ENCODE measurements around the gene SMIM36. TPM values are rescaled to one million over a fixed set of nuclear protein-coding genes. Genes with fewer than 3 reads are reported as not detected.

Gene SMIM36
- total RNA-seq, 2 donors from 2014 or later: not detected

GRCh38 chr17:55545806-55546205 lies 34.6 kb upstream of the SMIM36 start:
- Histone ChIP-seq H3K9me3 (no peaks in the 10 kb centered on the region), H3K36me3 (no peaks in the 10 kb centered on the region), H3K4me1 (no peaks in the 10 kb centered on the region), H3K4me3 (no peak overlapping the region), H3K27me3 (no peaks in the 10 kb centered on the region), H3K27ac (no peak overlapping the region)
- no peak for DNase-seq (ENCODE audit: low spot score)
- TF ChIP-seq CTCF (IDR thresholded peaks at IDR 0.05): no peak

DNA sequence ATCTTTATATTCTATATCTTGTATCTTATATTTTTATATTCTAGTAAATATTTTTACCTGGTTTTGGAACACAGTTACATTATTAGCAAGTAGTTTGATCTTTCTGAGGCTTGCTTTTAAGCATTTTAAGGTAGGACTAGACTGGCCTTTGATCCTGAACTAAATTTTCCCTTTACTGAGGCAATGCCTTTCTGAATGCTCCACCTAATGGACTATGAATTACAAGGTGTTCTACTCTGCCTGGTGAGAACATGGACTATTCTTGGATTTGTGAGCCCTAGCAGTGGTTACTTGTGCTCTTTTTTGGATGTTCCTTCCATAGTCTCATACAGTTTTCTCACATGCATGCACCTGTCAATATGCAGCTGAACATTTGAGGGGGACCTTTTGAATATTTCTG lies 32.5 kb upstream of the SMIM36 start:
- H3K9me3 ChIP-seq: no peaks in the 10 kb centered on the region
- no peak overlapping the region for H3K4me3 ChIP-seq
- TF ChIP-seq CTCF (IDR thresholded peaks at IDR 0.05): no peak
- peaks cover 0 to 5% of the 10 kb centered on the region in 2 donors for H3K4me1 ChIP-seq
- DNase-seq (ENCODE audit: low spot score): no peak
- H3K27ac ChIP-seq: no peak overlapping the region
- no peaks in the 10 kb centered on the region for H3K36me3 ChIP-seq
- H3K27me3 ChIP-seq: no peaks in the 10 kb centered on the region

DNA sequence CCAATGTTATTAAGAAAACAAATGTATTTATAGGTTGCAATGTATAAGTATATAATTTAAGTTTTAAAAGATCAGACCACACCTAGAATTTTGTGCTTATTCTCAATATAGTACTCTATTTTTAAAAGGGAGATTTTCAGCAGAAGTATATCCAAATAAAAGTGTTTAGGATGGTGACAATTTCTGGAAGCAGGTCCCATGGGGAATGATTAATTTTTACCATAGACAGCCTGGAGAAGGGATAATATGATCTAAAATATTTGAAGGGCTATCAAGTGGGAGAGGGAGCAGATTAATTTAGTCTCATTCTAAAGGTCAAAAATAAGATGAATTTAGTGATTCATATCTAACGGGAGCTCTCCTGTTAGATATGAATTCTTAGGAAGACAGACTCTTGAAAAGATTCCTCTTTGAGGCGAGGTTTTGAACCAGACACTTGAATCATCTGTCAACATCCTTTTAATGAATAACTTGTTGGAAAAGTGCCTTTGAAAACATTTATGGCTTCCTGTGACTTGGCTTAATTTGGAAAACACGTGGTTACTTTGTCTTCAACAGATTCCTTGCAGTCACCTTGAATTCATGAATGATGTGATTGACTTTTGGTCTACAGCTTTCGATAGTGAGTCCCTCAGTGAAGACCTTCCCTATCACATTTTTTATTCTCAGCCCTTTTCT lies 29.3 kb upstream of the SMIM36 start:
- Histone ChIP-seq H3K27ac (no peak overlapping the region), H3K4me3 (no peak overlapping the region), H3K36me3 (no peaks in the 10 kb centered on the region), H3K27me3 (no peaks in the 10 kb centered on the region), H3K9me3 (no peaks in the 10 kb centered on the region), H3K4me1 (peaks cover 0 to 5% of the 10 kb centered on the region in 2 donors)
- TF ChIP-seq CTCF (IDR thresholded peaks at IDR 0.05): no peak
- DNase-seq (ENCODE audit: low spot score): no peak

DNA sequence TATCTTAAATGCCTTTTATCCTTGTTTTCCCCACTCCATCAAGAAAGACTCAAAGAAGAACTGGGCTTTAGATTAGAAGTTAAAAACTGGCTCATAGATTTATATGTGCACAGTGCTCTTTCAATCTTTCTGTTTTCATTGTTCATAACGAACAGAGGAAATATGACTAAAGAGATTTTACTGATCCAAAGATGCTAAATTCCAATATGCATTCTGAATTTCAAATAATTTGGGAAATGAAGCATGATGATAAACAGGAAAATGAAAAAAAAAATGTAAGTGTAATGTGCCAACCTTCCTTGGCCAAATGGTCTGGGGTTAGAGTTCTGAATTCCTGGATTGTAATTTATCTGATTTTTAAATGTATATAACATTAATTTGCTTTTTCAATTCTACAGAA lies 25.0 kb upstream of the SMIM36 start:
- Histone ChIP-seq H3K27me3 (no peaks in the 10 kb centered on the region), H3K4me1 (peaks cover 0 to 5% of the 10 kb centered on the region in 2 donors), H3K4me3 (no peak overlapping the region), H3K27ac (no peak overlapping the region), H3K36me3 (no peaks in the 10 kb centered on the region), H3K9me3 (no peaks in the 10 kb centered on the region)
- DNase-seq (ENCODE audit: low spot score): no peak
- no peak for TF ChIP-seq CTCF (IDR thresholded peaks at IDR 0.05)

- H3K9me3 ChIP-seq: no peaks in the 10 kb centered on the region
- no peak for TF ChIP-seq CTCF (IDR thresholded peaks at IDR 0.05)
- no peaks in the 10 kb centered on the region for H3K36me3 ChIP-seq
- H3K27me3 ChIP-seq: no peaks in the 10 kb centered on the region
- DNase-seq (ENCODE audit: low spot score): no peak
- H3K4me1 ChIP-seq: no peaks in the 10 kb centered on the region
- H3K4me3 ChIP-seq: no peak overlapping the region
- H3K27ac ChIP-seq: no peak overlapping the region
Measured at GRCh38 chr17:55533608-55534007, 22.4 kb upstream of the SMIM36 start.

DNA sequence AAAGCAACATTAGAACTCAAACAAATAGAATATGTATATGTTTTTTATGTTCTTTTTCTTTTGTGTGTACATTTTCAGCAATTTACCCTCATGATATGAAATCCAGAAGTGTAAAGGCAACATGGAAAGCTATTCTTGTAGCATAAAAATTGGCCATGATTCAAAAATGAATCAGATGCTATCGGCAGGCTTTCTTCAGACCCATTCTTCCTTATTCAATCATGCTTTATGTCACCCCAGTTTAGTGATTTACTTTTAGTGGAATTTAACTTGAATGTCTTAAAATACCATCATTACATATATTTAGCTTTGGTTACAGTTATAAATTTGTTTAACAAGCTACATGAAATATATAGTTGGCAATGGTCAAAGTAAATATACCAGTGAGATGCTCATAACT lies 21.4 kb upstream of the SMIM36 start:
- no peaks in the 10 kb centered on the region for H3K9me3 ChIP-seq
- no peak overlapping the region for H3K4me3 ChIP-seq
- no peaks in the 10 kb centered on the region for H3K27me3 ChIP-seq
- no peak overlapping the region for H3K27ac ChIP-seq
- H3K36me3 ChIP-seq: no peaks in the 10 kb centered on the region
- no peak for DNase-seq (ENCODE audit: low spot score)
- H3K4me1 ChIP-seq: no peaks in the 10 kb centered on the region
- no peak for TF ChIP-seq CTCF (IDR thresholded peaks at IDR 0.05)
